ENCODE measurements around the gene TCF4.

Gene TCF4

GRCh38 chr18:55610506-55610905, 22.5 kb upstream of the TCF4 start:
- TF ChIP-seq POU2F2 (IDR thresholded peaks at IDR 0.05; ENCODE audit: low read depth, low read length), result no peak
- no peak for TF ChIP-seq SPI1 (IDR thresholded peaks at IDR 0.05; ENCODE audit: low read depth, low read length)
- TF ChIP-seq POLR2A (IDR thresholded peaks at IDR 0.05; ENCODE audit: low read depth, low read length), result no peak
- no peak for TF ChIP-seq PAX5 (IDR thresholded peaks at IDR 0.05; ENCODE audit: insufficient read depth, low read length, severe bottlenecking)
- TF ChIP-seq POLR2AphosphoS5 (IDR thresholded peaks at IDR 0.05; ENCODE audit: low read depth, low read length), result no peak
- no peak for TF ChIP-seq TAF1 (IDR thresholded peaks at IDR 0.05; ENCODE audit: low read depth, low read length)
- FAIRE-seq, result no peak
- DNase-seq (ENCODE audit: insufficient read length, low spot score), result no peak

DNA sequence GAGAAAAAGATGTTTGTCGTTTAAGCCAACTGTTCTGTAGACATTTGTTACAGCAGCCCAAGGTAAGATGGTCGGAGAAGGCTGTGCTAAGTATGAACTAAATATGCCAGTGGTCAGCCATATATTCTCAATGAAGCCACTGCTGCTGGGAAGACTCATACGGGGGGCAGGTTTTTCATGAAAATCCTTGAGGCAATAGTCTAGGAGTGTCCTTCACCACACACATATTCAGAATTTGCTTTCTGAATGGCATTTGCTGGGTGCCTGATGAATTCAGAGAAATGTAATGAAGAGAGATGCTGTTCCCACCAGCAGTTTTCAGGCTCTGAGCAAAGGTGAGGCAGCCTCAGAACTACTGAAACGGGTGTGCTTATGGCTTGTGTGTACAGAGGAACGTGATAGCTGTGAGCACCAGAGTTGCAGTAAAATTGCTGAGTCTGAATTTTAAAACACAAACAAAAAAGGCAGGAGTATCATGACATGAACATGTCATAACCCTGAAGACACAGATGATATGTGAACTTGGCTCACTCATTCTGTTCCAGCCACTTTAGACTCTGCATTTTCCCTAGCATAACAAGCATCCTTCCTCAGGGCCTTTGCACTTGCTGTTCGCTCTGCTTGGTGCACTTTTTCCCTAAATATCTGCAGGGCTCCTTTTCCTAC, 21.3 kb upstream of the TCF4 start:
- DNase-seq (ENCODE audit: insufficient read length, low spot score) (no peak), FAIRE-seq (no peak)
- TF ChIP-seq POLR2AphosphoS5 (IDR thresholded peaks at IDR 0.05; ENCODE audit: low read depth, low read length), result no peak
- TF ChIP-seq PAX5 (IDR thresholded peaks at IDR 0.05; ENCODE audit: insufficient read depth, low read length, severe bottlenecking), result no peak
- no peak for TF ChIP-seq TAF1 (IDR thresholded peaks at IDR 0.05; ENCODE audit: low read depth, low read length)
- no peak for TF ChIP-seq POU2F2 (IDR thresholded peaks at IDR 0.05; ENCODE audit: low read depth, low read length)
- TF ChIP-seq SPI1 (IDR thresholded peaks at IDR 0.05; ENCODE audit: low read depth, low read length), result no peak
- TF ChIP-seq POLR2A (IDR thresholded peaks at IDR 0.05; ENCODE audit: low read depth, low read length), result no peak

DNA sequence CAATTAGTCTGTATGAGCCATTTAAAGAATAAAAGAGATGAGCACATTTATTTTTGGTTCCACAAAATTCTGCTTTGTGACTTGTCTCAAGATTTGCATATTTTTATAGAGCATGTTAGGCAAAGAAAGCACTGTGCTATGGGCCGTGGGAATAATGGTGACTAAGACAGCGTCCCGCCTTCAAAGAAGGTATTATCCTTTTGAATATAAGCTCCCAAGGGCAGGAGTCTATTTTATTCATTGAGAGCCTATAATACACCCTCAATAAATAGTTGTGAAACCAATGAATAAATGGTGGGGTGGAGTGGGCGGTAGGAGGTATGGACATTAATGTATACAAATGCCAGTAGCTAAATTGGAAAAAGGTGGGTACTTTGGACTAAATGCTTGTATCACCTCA, 20.5 kb upstream of the TCF4 start:
- DNase-seq (ENCODE audit: insufficient read length, low spot score) (no peak), FAIRE-seq (no peak)
- no peak for TF ChIP-seq POLR2A (IDR thresholded peaks at IDR 0.05; ENCODE audit: low read depth, low read length)
- no peak for TF ChIP-seq TAF1 (IDR thresholded peaks at IDR 0.05; ENCODE audit: low read depth, low read length)
- no peak for TF ChIP-seq SPI1 (IDR thresholded peaks at IDR 0.05; ENCODE audit: low read depth, low read length)
- no peak for TF ChIP-seq POLR2AphosphoS5 (IDR thresholded peaks at IDR 0.05; ENCODE audit: low read depth, low read length)
- TF ChIP-seq POU2F2 (IDR thresholded peaks at IDR 0.05; ENCODE audit: low read depth, low read length), result no peak
- no peak for TF ChIP-seq PAX5 (IDR thresholded peaks at IDR 0.05; ENCODE audit: insufficient read depth, low read length, severe bottlenecking)

DNA sequence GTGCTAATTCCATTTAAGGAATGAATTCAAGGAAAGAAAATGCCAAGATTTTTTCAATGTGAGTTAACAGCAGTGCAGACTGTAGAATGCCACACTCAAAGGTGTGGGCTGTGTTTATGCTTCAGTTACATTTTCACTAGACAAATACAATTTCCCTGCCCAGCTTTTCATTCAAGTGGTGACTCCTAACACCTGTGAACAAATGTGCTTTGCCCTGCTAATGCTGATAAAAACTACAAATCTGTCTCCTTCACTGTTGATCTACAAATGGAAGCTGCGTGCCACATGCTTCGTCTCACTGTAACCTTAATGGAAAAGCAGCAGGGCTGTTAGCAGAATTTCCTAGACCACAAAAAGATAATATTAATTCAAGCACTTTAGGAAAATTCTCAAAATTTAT, 19.8 kb upstream of the TCF4 start:
- no peak for FAIRE-seq
- no peak for TF ChIP-seq POLR2AphosphoS5 (IDR thresholded peaks at IDR 0.05; ENCODE audit: low read depth, low read length)
- DNase-seq (ENCODE audit: insufficient read length, low spot score), result no peak

DNA sequence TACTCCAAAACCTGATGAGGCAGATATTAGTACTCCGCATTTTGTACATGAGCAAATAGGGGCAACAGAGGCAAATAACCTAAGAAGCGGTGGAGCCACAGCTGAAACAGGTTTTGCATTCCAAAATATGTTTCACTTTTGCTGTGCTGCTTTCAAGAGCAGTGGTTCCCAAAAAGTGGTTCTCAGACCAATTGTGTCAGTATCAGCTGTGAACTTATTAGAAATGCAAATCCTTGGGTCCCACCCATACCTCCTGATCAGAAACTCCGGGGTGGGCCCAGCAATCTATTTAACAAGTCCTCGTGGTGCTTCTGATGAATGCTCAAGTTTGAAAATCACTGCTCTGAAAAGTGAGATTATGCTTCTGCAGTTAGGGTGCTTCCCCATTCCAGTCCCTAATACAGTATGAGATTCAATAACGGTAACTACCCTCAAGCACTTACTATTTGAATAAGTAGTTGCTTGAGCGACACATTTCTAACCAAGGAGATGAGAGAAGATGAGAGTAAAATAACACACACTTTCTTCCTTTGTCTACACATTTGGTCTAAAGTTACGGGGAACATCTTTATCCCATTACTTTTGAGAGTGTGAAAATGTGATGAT, 17.8 kb upstream of the TCF4 start:
- peak; percentile 90 for FAIRE-seq
- TF ChIP-seq PAX5 (IDR thresholded peaks at IDR 0.05; ENCODE audit: insufficient read depth, low read length, severe bottlenecking), result no peak
- peak; percentile 88 for TF ChIP-seq POU2F2 (IDR thresholded peaks at IDR 0.05; ENCODE audit: low read depth, low read length)
- DNase-seq (ENCODE audit: insufficient read length, low spot score), result no peak

GRCh38 chr18:55603775-55604174, 15.8 kb upstream of the TCF4 start:
- no peak for TF ChIP-seq POLR2AphosphoS5 (IDR thresholded peaks at IDR 0.05; ENCODE audit: low read depth, low read length)
- no peak for TF ChIP-seq SPI1 (IDR thresholded peaks at IDR 0.05; ENCODE audit: low read depth, low read length)
- no peak for TF ChIP-seq PAX5 (IDR thresholded peaks at IDR 0.05; ENCODE audit: insufficient read depth, low read length, severe bottlenecking)
- no peak for TF ChIP-seq POLR2A (IDR thresholded peaks at IDR 0.05; ENCODE audit: low read depth, low read length)
- no peak for TF ChIP-seq TAF1 (IDR thresholded peaks at IDR 0.05; ENCODE audit: low read depth, low read length)
- no peak for TF ChIP-seq POU2F2 (IDR thresholded peaks at IDR 0.05; ENCODE audit: low read depth, low read length)
- DNase-seq (ENCODE audit: insufficient read length, low spot score), result no peak
- peak; percentile 5 for FAIRE-seq

GRCh38 chr18:55593888-55594287, 5.9 kb upstream of the TCF4 start:
- TF ChIP-seq POLR2A (IDR thresholded peaks at IDR 0.05; ENCODE audit: low read depth, low read length), result no peak
- no peak for TF ChIP-seq PAX5 (IDR thresholded peaks at IDR 0.05; ENCODE audit: insufficient read depth, low read length, severe bottlenecking)
- no peak for TF ChIP-seq TAF1 (IDR thresholded peaks at IDR 0.05; ENCODE audit: low read depth, low read length)
- TF ChIP-seq POLR2AphosphoS5 (IDR thresholded peaks at IDR 0.05; ENCODE audit: low read depth, low read length), result no peak
- no peak for TF ChIP-seq POU2F2 (IDR thresholded peaks at IDR 0.05; ENCODE audit: low read depth, low read length)
- DNase-seq (ENCODE audit: insufficient read length, low spot score), result no peak
- FAIRE-seq, result no peak

DNA sequence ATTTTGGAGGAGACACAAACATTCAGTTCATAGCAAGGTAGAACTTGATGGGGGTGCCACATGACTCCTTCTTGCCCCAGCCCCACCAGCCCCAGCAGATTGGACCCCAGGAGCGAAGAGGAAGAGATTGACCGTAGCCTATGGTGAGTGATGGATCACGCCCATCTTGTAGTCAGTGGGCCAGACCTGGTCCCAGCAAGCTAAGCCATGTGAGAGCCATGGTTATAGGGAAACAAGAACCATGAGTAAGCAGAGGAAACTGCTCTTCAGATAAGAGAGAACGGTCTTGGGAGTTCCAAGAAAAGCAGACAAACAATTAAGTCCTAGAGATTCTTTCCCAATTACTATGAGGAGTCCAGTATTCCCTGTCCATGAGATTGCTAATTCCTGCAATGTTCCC, 4.6 kb upstream of the TCF4 start:
- DNase-seq (ENCODE audit: insufficient read length, low spot score) (no peak), FAIRE-seq (no peak)
- TF ChIP-seq PAX5 (IDR thresholded peaks at IDR 0.05; ENCODE audit: insufficient read depth, low read length, severe bottlenecking), result no peak
- TF ChIP-seq TAF1 (IDR thresholded peaks at IDR 0.05; ENCODE audit: low read depth, low read length), result no peak
- no peak for TF ChIP-seq POLR2A (IDR thresholded peaks at IDR 0.05; ENCODE audit: low read depth, low read length)
- TF ChIP-seq POU2F2 (IDR thresholded peaks at IDR 0.05; ENCODE audit: low read depth, low read length), result no peak
- TF ChIP-seq SPI1 (IDR thresholded peaks at IDR 0.05; ENCODE audit: low read depth, low read length), result no peak
- no peak for TF ChIP-seq POLR2AphosphoS5 (IDR thresholded peaks at IDR 0.05; ENCODE audit: low read depth, low read length)

- no peak for FAIRE-seq
- TF ChIP-seq POU2F2 (IDR thresholded peaks at IDR 0.05; ENCODE audit: low read depth, low read length) (no peak), PAX5 (IDR thresholded peaks at IDR 0.05; ENCODE audit: insufficient read depth, low read length, severe bottlenecking) (no peak), SPI1 (IDR thresholded peaks at IDR 0.05; ENCODE audit: low read depth, low read length) (no peak), POLR2AphosphoS5 (IDR thresholded peaks at IDR 0.05; ENCODE audit: low read depth, low read length) (no peak), TAF1 (IDR thresholded peaks at IDR 0.05; ENCODE audit: low read depth, low read length) (no peak), POLR2A (IDR thresholded peaks at IDR 0.05; ENCODE audit: low read depth, low read length) (no peak)
- DNase-seq (ENCODE audit: insufficient read length, low spot score), result no peak
Observed at GRCh38 chr18:55592106-55592505, 4.1 kb upstream of the TCF4 start.

- TF ChIP-seq PAX5 (IDR thresholded peaks at IDR 0.05; ENCODE audit: insufficient read depth, low read length, severe bottlenecking) (no peak), SPI1 (IDR thresholded peaks at IDR 0.05; ENCODE audit: low read depth, low read length) (0 out of 2 replicates have a peak, but pooled peaks have one; percentile 1), POLR2AphosphoS5 (IDR thresholded peaks at IDR 0.05; ENCODE audit: low read depth, low read length) (peak; percentile 56; the same call in 1 of the 2 replicates), POU2F2 (IDR thresholded peaks at IDR 0.05; ENCODE audit: low read depth, low read length) (peak; percentile 76; the same call in 1 of the 2 replicates), TAF1 (IDR thresholded peaks at IDR 0.05; ENCODE audit: low read depth, low read length) (peak; percentile 87), POLR2A (IDR thresholded peaks at IDR 0.05; ENCODE audit: low read depth, low read length) (peak; percentile 66; the same call in 1 of the 2 replicates)
- peak; percentile 66 for DNase-seq (ENCODE audit: insufficient read length, low spot score)
- FAIRE-seq, result peak; percentile 92
Observed at GRCh38 chr18:55589625-55590291, 1.8 kb upstream of the TCF4 start.
